ENCODE data around the gene TBC1D17.
A peak's percentile ranks its signal among the peaks of the same experiment; 100 is the strongest.

Gene TBC1D17

DNA sequence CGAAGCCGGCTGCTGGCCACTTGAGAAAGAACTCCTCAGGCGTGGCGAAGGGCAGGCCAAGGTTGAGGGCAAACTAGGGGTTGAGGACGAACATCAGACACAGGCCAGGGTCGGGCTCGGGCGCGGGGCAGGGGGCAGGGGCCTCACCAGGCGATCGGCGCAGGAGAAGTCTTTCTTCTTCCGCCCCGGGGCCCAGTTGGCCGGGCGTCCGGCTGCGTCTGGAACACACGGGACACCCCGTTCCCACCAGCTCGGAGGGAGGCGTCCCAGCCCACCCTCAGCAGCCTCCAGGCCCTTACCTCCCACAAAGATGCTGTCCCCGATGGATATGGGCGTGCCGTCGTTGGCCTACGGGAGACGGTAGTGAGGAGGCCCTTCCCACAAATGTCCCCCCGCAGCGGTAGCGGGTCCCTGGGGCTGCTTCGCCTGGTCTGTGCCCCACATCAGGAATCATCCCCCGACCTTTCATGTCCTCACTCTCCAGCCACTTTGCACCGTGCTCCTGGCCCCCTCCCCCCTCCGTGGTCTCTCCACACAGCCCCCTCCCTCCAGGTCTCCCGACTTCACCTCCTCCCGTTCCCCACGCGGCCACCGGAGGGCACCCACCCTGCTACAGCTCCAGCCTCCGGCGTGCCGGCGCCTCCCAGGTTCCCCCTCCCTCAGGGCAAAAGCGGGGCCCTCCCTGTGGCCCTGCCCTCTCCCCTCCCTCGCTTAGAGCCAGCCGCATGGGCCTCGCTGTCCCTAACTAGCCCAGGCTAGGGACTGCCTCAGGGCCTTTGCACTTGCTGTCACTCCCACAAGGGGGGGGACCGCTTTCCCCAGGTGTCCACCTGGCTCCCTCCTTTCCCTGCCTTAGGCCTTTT lies 14.9 kb upstream of the TBC1D17 start:
- no peak for DNase-seq

DNA sequence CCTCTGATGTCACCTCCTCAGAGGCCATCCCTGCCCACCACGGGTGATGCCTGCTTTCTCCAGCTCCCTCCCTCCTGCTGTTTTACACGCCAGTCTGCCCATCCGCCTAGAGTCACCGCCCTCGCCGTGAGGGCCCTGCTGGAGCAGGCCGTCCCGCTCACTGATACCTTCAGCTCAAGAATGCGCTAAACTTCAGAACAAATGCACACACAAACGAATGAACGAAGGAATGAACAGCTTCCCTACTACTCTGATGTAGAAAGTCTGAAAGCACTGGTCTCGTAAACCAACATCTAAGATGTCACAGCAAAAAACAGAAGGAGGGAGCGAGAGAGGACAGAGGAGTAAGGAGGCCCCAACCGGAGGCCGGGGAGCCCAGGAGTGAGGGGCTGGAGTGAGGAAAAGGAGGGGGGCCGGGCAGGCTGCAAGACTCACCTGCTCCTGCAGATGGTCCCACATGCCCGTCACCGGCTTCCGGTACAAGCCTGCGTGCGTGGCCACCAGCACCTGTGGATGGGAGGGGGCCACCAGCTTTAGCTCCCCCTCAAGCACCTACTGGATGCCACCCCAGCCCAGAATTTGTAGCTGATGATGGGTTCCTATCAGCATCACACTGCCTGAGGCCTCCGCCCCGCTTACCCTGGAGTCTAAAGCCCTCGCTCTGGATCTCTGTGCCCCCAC lies 14.1 kb upstream of the TBC1D17 start:
- no peak for DNase-seq

DNA sequence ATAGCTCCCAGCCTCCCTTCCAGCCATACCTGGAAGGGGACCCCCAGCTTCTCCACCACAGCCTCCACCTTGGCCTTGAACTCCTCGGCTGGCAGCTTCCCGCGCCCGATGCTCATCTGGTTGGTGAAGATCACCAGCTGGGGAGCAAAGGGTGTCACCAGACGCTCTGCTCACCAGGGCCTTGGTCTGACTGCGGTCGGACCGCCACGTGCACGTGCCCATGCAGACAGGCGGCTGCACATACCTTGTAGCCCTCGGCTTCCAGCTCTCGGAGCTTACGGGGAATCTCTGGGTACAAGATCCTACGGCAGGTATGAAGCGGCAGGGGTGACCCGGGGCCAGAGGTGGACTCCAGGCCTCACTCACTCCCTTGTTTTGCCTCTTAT lies 13.6 kb upstream of the TBC1D17 start:
- DNase-seq, result no peak

DNA sequence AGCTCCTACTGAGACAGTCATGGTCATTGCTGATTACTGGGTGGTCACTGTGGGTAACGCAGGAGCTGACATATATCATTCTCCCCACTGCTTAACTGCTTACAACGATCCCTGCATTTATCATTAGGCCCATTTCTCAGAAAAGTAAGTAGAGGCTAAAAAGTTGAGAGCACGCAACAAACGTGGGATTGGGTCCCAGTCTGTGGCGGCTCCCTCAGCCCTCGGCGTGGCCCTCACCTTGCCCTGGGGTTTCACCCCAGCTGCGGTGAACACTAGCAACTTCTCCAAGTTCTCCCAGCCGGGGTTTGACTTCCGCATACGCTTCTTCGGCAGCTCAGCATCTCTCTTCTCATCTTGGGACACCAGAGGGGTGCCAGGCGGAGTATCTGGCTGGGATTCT lies 12.6 kb upstream of the TBC1D17 start:
- DNase-seq, result no peak

DNA sequence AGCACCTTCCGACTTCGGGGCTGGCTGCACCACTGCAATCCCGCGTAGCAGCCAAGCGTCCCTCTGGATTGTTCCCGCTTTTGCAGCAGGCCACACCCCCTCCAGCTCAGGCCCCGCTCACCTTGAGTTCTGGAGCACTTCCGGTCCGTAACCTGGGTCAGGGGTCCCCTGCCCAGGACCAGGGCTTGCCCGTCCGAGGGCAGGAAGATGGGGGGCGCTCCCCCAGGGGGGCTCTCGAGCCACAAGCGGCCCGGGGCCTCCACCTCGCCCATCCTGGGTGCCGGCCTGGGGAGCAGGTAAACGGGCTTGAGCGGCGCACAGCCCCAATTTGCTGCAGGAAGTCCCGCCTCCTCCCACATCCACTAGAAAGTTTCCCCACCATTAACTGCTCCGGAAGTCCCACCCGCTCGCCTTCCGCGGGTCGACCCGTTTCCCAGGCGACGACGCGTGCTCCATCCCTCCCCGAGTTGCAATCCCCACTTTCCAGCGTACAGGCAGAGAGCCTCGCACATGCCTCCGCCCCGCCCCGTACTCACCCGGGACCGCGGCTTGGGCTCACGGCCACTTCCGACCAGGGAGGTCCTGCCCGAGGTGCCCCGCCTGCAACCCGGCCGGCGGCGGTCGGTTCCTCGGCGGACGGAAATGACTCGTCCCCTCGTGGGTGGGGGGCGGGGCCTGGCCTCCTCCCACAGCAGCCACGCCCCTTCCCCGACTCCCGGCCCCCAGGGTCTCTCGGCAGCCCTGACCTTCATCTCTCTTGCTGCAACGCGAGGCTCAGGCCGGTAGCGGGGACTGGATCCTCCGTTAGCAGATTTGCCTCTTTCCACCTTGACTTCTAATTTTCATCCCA lies 10.3 kb upstream of the TBC1D17 start, which contains the start of gene PNKP:
TSS of gene PNKP (minus strand) at position 644 of the 850 bp plus-strand sequence. CDS start at position 272, 372 bp downstream.
- peak; percentile 88 for DNase-seq

DNA sequence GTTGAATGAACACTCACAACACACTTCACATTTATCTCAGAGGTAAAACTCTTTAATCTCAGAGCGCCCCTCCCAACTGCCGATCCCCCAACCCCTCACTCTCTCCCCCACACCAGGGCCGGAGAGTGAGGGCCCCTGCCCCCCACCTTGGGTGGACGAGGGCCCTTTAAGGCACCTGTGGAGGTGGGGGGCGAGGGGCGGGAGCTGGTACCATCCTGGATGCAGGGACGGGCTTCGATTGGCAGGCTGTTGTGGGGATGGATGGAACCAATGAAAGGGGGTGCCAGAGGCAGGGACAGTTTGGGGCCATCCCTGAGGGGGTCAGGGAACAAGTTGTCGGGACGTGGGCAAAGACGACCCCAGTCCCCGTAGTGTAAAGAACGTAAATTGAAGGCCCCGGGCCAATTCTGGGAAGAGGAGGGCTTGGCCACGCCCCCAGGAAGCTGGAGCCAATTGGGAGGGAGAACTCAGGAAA lies 8.5 kb upstream of the TBC1D17 start:
- DNase-seq, result no peak

DNA sequence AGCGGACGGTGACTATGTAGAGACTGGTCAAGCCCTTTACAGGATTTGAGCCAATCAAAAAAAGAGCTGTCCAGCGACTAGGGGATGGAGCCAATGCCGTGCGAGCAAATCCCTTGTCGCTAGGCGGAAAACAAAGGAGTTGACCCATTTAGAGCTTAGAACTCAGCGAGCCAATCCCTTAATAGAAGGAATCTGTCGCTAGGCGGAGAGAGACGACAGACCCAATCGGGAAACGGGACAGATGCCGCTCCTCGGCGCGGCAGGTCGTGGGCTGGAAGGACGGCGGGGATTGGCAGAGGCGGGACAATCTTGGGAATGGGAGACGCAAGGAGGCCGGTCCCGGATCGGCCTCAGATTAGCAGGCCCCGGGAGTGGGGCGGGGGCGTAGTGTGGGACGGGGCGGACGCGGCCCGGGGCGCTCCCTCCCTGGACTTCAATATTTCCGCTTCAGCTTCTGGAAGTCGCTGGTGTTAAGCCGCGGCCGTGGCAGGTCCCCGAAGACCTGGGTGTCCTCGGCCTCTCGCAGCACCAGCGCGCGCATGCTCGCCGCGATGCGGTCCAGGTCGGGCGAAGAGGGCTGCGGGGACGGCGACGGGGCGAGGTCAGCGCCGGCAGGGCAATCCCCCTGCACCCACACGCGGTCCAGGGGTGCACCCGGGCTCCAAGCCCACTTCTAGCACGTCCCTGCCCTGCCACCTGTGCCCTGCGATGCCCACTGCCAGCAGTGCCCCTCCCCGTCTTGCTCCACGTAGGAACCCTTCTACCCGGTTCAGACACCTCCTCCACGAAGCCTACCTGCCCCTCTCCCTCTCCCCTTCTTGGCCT lies 7.8 kb upstream of the TBC1D17 start:
- DNase-seq, result peak; percentile 99

DNA sequence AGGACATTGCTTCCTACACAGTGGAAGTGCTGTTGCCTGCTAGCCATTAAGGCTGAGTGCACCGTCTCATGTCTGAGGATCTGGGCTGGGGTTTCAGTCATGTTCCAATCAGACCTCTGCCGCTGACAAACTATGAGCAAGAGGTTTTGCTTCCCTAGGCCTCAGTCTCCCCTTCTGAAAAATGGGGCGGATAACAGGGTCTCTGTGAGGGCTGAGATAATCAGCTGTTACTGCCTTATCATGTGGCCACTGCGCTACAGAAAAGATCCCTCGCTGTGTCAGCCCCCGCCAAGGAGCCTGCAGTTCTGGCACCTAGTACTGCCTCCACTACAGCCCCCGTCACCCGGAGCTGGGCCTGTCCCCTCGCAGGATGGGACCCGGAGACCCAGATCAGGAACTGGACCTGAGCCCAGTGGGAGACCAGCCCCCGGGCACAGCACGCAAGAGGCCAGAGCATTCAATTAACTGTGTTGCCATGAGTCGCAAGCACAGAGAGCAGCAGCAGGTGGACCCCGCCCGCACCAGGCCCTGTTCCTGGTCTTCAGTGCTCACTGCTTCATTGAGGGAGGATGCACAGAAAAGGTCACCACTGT lies 7.1 kb upstream of the TBC1D17 start:
- no peak for DNase-seq

DNA sequence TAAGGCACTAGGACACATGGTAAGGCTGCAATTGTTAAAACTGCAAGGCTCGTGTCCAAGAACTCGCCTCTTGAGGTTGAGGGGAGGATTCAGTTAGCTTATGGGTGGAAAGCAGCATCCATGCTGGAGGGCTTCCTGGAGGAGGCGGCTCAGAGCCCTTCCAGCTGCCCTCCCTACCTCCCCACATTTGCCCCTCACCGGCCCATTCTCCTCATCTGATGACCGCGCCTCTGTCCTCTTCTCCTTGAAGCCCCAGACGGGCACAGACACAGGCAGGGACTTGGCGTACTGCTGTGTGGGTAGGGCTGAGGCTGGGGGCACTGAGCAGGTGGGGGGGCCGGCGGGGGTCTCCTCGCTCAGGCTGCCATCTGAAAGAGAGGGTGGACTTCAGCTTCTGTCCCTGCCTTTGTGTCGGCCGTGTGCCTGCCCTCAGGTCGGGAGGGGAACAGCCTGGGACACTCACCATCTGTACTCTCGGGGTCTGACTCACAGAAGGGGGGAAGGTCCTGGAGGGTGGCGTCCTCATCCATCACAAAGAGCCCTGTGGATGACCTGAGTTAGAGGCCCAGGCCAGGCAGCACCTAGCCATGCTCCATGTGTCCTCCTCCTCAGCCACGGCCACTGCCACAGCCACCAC lies 6.0 kb upstream of the TBC1D17 start:
- no peak for DNase-seq

DNA sequence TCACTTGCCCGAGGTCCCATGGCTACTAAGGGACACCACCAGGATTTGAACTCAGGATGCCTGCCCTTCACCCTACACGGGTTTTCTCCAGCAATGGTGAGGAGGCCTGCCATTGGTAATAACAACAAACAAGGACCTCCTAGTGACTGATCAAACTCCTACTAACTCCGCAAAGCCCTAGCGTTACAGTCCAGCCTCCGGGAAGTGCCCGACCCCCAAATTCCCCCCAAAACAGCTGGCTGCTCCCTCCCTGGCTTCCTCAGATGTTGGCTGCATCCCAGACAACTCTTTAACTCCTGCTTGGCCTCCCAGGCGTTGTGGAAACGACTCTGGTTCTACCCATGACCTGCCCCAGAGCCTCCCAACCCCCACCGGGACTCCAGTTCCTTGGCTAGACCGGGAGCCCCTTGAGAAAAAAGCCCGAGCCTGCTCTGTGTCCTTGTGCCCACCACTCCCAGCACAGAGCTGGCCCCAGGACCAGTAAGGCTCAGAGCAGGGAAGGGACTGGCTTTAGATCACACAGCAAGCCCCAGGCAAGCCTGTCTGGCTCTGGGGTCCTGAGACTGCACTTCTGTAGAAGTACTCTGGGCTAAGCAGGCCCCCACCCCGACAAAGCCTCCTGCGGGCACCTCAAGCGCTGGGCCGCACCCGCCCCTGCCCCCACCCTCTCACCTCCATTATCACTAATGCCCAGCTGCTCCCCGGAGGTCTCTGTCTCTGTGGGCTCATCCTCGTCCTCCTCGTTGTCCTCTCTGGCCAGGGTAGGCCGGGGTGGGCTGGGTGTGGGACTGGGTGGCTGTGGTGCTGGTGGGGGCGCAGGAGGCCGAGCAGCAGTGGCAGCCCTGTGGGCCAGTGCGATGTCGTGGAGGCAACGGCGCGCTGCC lies 5.0 kb upstream of the TBC1D17 start:
- DNase-seq, result no peak

DNA sequence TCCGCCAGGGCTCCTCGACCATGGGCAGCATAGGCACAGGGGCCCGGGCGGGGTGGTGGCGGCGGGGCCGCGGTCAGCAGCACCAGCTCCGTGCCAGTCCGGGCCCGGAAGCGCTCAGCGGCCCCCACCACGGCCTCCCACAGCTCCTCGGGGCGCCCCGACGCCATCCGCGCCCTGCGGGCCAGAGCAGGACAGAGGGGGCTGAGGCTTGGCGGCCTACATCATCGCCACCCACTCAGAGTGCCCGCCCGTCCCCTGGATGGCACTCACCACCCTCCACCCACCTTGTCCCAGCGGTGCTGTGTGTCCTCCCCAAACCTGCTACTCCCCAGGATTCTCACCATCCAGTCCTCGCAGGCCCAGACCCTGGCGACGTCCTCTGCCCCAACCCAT lies 4.4 kb upstream of the TBC1D17 start:
- DNase-seq, result no peak

DNA sequence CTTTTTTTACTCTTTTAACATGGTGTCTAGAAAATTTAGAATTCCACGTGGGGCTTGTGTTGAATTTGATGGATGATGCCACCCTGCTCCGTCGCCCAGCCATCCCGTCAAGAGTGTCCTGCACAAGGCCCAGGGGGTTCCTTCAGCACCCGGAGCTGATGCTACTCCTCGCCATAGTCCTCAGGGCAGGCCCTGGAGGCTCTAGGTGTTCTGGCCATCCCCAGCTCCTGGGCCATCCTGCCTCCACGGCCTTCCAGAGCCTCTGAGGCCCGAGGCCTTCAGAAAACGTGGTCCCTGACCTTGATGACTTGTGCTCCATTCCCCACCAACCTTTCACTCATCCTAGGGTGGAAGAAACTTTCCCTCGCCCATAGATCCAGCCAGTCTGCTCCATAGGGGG lies 3.7 kb upstream of the TBC1D17 start:
- DNase-seq, result no peak

DNA sequence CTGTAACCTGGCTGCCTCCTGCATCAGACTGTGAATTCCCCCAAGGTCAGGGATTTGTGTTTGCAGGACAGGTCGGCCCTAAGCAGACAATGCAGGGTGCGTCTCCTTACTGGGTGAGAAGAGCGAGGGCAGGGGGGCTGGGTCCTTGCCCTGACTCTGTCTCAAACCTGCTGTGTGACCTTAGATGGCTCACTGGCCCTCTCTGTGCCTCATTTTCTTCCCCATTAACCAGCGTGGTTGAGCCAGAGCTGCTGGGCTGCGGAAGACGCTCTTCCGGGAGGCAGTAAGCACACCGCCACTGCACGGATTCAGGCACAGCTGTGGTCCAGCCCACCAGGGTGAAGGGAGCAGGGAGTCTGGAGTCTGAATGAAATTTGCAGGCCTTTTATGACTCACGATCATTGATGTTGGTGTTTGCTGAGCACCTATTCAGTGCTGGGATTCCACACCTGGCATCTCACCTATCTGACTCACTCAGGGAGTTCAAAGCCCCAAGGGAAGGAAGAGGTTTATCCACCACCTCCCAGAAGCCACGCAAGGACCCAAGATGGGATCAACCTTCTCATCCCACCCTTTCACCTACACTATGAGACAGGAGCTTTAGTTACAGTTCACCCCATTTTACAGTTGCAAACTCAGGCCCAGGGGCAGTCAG lies 2.9 kb upstream of the TBC1D17 start:
- DNase-seq, result no peak

DNA sequence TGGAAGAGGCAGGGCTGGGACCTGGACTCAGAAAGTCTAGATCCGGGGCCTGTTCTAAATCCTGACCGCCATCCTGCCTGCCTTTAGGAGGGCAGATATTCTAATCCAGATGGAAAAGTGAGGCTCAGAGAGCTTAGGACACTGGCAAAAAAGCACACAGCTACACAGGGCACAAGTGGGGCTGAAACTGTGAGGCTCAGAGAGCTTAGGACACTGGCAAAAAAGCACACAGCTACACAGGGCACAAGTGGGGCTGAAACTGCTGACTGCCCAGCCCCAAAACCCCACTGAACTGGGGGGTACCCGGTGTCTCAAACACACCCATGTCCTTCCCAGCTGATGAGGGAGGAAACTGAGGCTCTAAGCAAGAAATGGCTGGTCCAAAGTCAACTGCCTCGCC lies 2.3 kb upstream of the TBC1D17 start:
- no peak for DNase-seq

DNA sequence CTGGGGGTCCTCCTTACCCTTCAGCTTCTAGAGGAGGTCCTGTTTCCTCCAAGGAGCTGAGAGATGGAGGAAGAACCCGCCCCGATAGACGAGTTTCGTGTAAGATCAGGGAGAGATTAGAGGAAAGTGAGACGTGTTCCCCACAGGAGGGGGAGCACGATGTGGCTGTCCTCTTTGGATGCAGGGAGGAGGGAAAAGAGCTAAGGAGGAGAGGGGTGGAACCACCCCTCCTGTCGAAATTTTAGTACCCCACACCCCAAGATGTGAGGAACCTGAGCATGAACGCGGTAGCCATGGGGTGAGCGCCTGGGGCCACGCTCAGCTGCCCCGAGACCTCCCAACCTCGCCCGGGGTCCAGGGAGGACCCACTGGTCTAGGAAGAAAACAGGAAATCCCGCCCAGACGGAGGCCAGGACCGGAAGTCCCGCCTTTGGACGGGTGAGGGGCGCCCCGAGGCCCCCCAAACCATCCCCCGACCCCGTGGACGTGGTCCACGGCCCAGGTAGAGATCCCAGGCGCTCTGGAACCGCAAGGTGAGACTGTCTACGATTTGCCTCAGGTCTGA lies 1.6 kb upstream of the TBC1D17 start:
- DNase-seq, result peak; percentile 72

DNA sequence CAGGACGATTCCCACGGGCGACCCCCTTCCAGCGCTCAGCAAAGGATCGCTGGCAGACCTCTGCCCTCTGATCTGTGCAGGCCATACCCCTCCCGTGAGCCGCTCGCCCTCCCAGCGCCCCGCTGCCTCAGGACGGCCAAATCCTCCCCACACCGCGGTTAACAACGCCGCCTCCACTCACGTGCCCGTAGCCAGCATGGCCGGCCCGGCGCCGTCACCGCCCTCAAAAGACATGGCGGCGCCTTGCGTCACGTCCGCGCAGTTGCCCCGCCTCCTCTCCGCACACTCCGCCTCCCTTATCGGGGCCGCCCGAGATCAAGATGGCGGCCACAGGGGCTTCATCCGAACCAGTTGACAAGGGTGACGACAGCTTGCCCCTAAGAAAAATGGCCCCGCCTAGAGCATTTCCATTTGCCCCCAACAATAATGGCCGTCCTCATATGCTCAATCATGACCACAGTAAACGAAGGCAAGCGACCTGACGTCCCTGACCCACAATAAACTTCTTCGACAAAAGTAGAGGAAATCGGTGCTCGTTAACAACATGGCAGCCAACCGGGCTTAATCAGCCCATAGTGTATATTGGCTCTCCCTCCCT lies 981 bp upstream of the TBC1D17 start:
- DNase-seq, result peak; percentile 99

DNA sequence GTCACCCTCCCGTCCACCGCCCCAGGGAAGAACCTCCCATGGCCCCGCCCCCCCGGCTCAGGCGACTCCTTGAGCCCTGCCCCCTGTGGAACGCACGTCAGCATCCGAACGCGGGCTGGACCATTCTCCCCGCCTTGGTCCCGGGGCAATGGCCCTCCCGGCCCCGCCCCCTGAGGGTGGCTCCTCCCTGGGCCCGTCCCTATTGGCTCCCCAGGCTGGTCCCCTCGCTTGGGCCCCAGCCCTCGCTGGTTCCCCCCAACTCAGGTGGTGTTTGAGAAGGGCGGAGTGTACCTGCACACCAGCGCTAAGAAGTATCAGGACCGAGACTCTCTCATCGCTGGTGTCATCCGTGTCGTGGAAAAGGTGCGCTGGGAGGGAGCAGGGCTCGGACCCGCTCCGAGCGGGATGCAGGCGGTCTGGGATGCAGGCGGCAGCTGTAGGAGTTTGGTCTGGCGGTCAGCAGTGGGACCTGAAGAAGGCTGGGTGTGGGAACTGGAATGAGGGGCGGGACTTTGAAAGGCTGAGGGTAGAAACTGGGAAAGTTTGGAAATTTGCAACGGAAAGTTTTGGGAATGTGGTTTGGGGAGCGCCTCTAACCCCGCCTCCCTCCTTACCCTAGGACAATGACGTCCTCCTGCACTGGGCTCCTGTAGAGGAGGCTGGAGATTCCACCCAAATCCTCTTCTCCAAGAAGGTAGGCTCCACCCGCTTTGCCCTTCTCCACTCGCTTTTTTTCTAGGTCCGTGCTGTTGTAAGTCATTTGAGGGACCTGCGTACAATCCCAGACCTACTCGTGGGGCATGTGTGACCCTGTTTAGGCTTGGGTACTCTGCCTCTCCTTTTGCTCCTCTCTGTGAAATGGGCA lies 609 bp downstream of the TBC1D17 start:
- DNase-seq, result peak; percentile 99

DNA sequence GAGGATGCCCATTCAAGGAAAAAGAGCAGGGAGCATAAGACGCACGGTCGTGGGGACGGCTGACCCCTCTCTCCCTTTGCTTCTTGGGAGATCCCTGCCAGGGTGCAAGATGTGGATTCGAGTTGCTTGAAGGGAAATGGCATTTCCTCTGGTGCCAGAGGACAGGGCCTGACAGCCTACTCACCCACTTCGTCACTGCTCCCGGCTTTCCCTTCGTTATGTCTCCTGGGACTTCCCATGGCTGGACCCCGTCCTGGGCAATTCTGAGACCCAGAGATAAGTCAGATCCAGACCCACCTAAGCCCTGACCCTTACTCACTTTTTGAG lies 1.2 kb downstream of the TBC1D17 start:
- no peak for DNase-seq
